ENCODE results near the gene PIK3C2G.
"Not testable (repeated sequence)": the region's sequence is repeated elsewhere in the genome, so short reads cannot be mapped to it uniquely, and the experiment has no call there.

Gene PIK3C2G, protein sequence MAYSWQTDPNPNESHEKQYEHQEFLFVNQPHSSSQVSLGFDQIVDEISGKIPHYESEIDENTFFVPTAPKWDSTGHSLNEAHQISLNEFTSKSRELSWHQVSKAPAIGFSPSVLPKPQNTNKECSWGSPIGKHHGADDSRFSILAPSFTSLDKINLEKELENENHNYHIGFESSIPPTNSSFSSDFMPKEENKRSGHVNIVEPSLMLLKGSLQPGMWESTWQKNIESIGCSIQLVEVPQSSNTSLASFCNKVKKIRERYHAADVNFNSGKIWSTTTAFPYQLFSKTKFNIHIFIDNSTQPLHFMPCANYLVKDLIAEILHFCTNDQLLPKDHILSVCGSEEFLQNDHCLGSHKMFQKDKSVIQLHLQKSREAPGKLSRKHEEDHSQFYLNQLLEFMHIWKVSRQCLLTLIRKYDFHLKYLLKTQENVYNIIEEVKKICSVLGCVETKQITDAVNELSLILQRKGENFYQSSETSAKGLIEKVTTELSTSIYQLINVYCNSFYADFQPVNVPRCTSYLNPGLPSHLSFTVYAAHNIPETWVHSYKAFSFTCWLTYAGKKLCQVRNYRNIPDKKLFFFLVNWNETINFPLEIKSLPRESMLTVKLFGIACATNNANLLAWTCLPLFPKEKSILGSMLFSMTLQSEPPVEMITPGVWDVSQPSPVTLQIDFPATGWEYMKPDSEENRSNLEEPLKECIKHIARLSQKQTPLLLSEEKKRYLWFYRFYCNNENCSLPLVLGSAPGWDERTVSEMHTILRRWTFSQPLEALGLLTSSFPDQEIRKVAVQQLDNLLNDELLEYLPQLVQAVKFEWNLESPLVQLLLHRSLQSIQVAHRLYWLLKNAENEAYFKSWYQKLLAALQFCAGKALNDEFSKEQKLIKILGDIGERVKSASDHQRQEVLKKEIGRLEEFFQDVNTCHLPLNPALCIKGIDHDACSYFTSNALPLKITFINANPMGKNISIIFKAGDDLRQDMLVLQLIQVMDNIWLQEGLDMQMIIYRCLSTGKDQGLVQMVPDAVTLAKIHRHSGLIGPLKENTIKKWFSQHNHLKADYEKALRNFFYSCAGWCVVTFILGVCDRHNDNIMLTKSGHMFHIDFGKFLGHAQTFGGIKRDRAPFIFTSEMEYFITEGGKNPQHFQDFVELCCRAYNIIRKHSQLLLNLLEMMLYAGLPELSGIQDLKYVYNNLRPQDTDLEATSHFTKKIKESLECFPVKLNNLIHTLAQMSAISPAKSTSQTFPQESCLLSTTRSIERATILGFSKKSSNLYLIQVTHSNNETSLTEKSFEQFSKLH (N-terminal part only)

DNA sequence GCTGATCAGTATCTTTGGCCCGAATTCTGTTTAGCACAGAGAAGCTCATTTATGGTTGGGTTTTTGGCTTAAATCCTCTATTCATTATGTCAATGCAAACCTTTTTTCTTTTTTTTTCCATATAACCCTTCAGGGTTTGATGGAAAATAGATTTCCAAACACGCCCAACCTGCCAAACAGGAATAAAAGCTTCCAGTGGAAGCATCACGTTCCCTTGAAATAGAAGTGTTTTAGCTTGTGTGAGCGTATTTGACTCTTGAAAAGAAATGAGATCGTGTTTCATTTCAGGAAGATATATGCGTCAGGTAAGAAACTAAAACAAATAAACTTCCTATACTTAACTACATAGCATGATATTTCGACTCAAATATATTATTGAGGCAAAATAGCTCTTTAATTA is at the start of gene PIK3C2G:
TSS of gene PIK3C2G (plus strand) at position 246 of the 400 bp plus-strand sequence. CDS start 20,564 bp downstream, outside the sequence.
- no peak for DNase-seq (ENCODE audit: low spot score)

DNA sequence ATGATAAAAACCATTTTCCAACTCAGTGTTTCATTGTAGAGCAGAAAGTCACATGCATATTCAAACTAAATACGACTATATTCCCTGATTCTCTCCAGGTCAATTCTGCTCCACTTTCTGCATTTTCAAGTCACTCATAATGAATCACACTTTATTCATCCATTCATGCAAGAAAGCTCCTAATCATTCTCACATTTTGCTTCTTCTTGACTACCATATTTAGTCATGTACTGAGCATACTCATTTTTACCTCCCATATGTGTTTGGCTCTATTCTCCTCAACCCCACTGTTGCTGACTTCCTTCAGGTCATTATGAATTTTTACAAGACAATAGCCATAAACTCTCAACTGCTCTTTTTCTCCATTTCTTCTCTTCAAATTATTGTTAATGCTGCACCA is 43.4 kb upstream of the PIK3C2G start:
- no peak for DNase-seq (ENCODE audit: low spot score)

DNA sequence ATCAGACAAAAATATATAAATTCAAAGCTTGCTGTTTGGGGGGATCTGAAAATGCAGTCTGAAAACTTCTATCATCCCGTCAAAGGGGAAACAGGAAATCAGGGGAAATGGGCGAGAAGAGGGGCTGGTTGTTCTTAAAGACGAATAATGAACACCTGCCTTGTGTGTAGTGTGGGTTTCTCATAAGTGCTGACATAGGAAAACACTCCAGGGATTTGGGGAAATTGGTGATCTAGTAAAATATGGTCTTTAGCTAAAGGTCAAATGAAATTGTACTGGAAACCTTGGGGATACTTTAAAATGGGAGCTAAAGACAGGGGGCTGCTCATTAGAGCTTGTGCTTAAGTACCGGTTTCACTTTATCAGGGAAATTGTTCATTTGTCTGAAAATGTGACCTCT is 39.6 kb upstream of the PIK3C2G start:
- no peak for DNase-seq (ENCODE audit: low spot score)

DNA sequence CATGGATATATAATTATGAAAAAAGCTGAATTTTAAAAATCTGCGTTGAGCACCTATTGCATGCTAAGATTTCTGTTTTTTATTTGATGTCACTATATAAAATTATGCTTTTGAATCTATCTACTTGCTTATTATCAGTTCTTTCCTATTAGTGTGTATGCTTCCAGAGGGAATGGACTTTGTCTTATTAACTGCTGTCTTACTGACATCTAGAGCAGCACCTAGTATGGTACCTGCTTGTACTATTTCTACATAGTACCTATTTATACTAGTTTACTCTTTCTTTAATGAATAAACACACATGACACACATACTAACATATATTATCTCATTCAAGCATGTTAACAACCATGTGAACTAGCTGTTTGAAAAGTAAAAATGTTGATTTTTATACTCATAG is 38.6 kb upstream of the PIK3C2G start:
- DNase-seq (ENCODE audit: low spot score), result no peak

DNA sequence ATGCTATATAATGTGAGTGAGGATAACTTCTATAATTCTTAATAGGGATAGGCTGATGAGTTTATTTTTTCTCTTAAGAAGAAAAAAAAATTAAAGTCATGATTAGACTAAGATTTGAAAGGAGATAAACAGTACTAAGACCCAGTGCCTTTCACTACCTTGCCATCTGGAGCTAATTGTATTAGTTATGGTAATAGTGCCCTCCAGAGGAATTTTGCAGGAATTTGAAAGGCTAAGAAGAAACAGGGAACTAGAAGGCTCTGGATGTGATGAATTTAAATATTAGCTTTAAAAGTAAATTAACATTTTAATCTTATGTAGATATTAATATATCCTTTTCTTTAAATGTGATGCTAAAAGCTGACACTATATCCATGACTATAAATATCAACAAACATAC is 36.6 kb upstream of the PIK3C2G start:
- DNase-seq (ENCODE audit: low spot score), result no peak

DNA sequence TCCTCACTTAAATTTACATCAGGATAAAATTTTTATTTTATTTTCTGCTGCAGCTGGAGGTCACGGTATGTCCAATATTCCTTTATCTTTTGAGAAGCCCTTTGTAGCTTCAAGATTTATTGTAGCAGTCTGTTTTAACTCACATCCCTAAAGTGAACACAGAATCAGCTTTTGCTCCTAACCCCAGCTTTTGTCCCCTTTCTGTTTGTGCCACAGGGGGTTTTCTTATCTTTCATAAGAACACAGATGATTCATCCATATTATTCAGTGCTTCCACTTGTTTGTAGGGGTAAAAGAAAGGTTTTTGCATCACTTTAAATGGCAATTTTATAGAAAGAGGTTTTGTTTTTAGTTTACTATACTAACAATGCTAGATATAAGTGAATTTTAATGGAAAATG is 21.8 kb upstream of the PIK3C2G start:
- DNase-seq (ENCODE audit: low spot score), result no peak

GRCh38 chr12:18242380-18243089 is 18.8 kb upstream of the PIK3C2G start:
- no peak for DNase-seq (ENCODE audit: low spot score)

DNA sequence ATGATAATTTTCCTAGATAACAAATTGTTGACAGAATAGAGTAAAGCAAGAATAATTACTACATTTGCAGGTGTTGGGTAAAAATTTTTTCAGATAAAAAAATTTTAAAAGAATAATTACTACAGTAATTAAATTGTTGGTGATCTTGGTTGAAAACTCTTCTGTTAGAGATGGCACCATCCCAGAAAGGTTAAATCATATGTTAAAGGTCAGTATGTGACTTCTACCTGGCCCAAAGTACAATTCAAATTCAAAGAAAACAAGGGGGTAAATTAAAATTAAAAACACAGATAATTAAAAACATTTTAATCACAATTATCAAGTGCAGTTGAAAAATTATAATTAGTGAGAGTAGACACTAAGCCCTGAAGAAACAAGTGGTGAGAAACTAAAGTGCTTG is 18.1 kb upstream of the PIK3C2G start:
- no peak for DNase-seq (ENCODE audit: low spot score)

DNA sequence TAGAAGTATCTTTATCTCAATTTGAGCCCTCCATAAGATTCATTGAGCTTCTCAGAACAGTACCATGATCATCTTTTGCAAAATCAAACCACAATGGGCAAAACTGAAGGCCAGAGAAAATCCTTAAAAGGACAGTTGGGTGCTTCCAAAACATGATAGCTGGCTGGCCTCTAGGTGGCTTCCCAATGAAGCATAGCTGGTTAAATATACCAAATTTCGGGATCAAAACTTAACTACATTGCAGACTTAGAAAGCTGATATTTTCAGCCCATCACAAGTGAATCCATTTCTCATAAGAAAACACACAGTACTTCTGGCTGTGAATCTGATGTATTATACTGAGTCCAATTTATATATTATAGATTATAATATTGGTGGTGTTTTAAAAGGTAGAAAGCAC is 15.3 kb upstream of the PIK3C2G start:
- no peak for DNase-seq (ENCODE audit: low spot score)

DNA sequence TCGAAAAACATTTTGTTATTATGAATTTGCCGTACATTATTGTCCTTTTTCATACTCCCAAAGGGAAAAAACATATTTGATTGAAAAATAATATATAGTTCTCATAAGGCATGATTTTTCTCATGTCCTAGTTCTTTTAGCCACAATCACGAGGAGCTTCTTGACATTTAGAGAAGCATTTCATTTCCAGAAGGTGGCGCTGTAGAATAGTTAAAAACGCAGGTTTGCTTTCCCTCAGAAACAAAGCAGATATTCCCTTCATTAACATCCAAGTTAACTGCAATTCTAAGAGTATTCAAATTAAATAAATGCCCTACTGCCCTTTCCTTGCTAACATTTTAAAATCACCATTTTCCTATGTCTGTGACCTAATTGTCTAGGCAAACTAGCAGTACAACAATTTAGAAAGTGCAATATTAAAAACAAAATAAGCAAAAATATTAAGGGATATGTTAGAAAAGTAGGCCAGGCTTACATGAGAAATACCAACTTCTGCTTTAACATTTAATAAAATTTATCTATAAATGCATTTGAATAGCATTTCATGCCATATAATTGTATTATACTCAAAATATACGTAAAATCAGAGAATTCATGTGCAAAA is 10.9 kb upstream of the PIK3C2G start:
- peak; percentile 13 for DNase-seq (ENCODE audit: low spot score)

DNA sequence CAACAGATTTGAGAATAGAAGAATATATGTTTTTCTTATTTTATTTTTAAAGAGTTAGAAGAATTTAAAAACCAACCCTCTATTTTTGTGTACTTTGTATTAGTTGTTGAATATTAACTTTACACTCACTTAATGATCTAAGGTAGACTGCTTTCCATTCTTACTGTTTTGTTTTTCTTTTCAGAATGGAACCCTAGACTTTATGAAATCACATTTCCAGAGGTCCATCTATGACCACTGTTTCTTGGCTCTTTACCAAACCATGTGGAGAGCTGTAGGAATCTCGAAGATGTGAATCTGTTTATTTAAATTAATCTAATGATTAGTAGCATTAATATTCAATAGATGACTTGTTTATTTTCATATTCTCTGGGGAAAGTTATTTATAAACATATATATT is 7.2 kb upstream of the PIK3C2G start:
- DNase-seq (ENCODE audit: low spot score), result no peak

GRCh38 chr12:18255004-18255403 is 6.3 kb upstream of the PIK3C2G start:
- not testable (repeated sequence) for DNase-seq (ENCODE audit: low spot score)

GRCh38 chr12:18257251-18257650 is 4.1 kb upstream of the PIK3C2G start:
- DNase-seq (ENCODE audit: low spot score), result no peak

DNA sequence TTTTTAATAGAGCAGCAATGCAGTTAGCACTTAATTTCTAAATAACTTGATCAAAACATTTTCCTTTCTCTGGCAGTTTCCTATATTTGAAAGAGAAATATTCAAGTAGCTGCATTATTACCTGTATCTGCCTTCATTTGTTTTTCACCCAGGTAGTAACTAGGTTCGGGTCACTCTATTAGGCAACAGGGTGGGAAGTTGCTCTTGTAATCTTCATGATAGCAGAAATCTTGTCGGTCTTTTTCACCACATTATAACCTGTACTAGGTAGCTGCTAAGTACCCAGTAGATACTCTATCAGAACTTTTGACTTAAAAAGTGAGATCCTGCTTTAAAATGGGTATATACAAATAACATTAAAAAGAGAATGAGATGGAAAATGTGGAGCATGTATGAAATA is 2.4 kb upstream of the PIK3C2G start:
- no peak for DNase-seq (ENCODE audit: low spot score)

- no peak for DNase-seq (ENCODE audit: low spot score)
Measured at GRCh38 chr12:18259906-18260682, 1.2 kb upstream of the PIK3C2G start.

GRCh38 chr12:18261906-18262305 is 588 bp downstream of the PIK3C2G start:
- DNase-seq (ENCODE audit: low spot score), result no peak

DNA sequence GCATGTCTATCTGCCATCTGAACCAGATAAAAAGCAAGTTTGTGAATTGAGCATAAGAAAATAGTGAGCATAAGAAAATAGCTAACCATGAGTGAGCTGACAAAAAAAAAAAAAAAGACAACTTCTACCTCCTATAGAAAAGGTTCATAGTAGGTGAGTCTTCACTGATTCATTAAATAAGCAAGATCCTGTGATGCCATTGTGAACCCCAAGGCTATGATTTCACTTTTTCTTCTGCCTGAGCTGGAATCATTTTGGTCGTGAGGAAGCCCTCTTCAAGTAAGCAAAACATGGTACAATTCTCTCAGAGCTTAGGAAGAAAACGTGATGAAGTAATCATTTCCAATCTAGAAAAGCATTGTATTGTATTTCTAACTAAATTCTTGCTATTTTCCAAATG is 1.2 kb downstream of the PIK3C2G start:
- no peak for DNase-seq (ENCODE audit: low spot score)

DNA sequence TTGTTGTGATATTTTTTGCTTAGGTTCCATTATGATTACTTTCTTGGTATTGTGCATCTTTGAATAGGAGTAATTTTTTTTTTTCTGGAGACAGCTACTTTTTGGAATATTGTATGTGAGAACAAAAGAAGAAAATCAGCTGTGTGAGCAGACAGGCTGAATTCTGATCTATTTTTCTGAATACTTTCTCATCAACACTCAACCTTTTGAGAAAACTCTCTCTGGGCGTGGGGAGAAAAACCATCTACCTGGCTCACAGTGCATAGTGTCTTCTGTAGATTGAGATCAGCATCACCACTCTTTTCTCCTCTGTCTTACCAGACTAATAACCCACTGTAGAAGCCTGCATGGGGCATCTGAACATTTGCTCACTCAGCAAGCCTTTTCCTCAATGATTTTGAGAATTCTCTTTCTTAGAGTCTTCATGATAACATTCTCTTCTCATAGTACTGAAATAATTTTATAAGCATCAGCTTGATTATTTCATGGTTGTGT is 3.3 kb downstream of the PIK3C2G start:
- no peak for DNase-seq (ENCODE audit: low spot score)

- no peak for DNase-seq (ENCODE audit: low spot score)
Measured at GRCh38 chr12:18267427-18268099, 6.2 kb downstream of the PIK3C2G start.
